IMR-90 (cell line): ENCODE data around the gene GRB10. TPM values are rescaled to one million over a fixed set of nuclear protein-coding genes. Genes with fewer than 3 reads are reported as not detected.

Experiments
- ATAC-seq: fragments of 200-7000 bp; cut with Tn5 transposase; 2 replicates; pipeline ENCODE4 v1.9.1; 2020; ENCODE audit warnings: low read depth, mild to moderate bottlenecking, moderate library complexity
- BruUV-seq: library from RNA; stranded (reverse); fragments of 400-500 nt; replicated peaks from 2 replicates; lab custom pipeline; 2021; lab: Mats Ljungman, UMichigan
- CTCF ChIA-PET: fragments of 300-600 bp; formaldehyde crosslinking; extraction: SDS; loops from one replicate; lab custom pipeline; 2021; ENCODE audit warnings: antibody characterized with exemption; lab: Yijun Ruan, JAX
- POLR2A ChIA-PET: fragments of 300-600 bp; sonication (Branson Sonifier 250); formaldehyde crosslinking; loops from one replicate; lab custom pipeline; 2022; ENCODE audit warnings: antibody characterized with exemption; ENCODE audit not compliant: unreplicated experiment; lab: Charles Lee
- DNase-seq: peaks from one replicate; pipeline ENCODE4 v3.0.0; 2013
- H2AFZ ChIP-seq: replicated peaks from 2 replicates; pipeline ENCODE3; 2013; ENCODE audit warnings: low read length, mild to moderate bottlenecking; ENCODE audit not compliant: poor library complexity
- H2AK5ac ChIP-seq: 2 replicates; pipeline ENCODE4 v1.6.1; 2013; ENCODE audit warnings: low read depth, low read length, inconsistent platforms
- H2AK9ac ChIP-seq: replicated peaks from 2 replicates; pipeline ENCODE3; 2013; ENCODE audit warnings: mild to moderate bottlenecking, low read depth, low read length, moderate library complexity; ENCODE audit not compliant: poor library complexity
- H2BK120ac ChIP-seq: 2 replicates; pipeline ENCODE4 v1.6.1; 2013; ENCODE audit warnings: low read depth, low read length, inconsistent platforms
- H2BK15ac ChIP-seq: 3 replicates; pipeline ENCODE4 v1.6.1; 2013; ENCODE audit warnings: low read depth, low read length, inconsistent platforms
- H2BK20ac ChIP-seq: 2 replicates; pipeline ENCODE4 v1.6.1; 2013; ENCODE audit warnings: low read depth, mild to moderate bottlenecking, inconsistent platforms, low read length, moderate library complexity
- H2BK5ac ChIP-seq: 2 replicates; pipeline ENCODE4 v1.6.1; 2013; ENCODE audit warnings: mild to moderate bottlenecking, low read depth, low read length, inconsistent platforms; ENCODE audit not compliant: poor library complexity, severe bottlenecking
- H3K14ac ChIP-seq: replicated peaks from 2 replicates; pipeline ENCODE4 v1.6.1; 2013; ENCODE audit warnings: low read depth, low read length, inconsistent platforms
- H3K18ac ChIP-seq: 2 replicates; pipeline ENCODE4 v1.6.1; 2013; ENCODE audit warnings: low read depth, low read length, control low read depth
- H3K23ac ChIP-seq: 2 replicates; pipeline ENCODE4 v1.6.1; 2013; ENCODE audit warnings: low read depth, low read length, inconsistent platforms
- H3K27ac ChIP-seq: 2 replicates; pipeline ENCODE4 v1.5.1; 2013; ENCODE audit warnings: mild to moderate bottlenecking, control low read depth, low read length; ENCODE audit not compliant: insufficient read depth
- H3K27me3 ChIP-seq: 2 replicates; pipeline ENCODE4 v1.6.1; 2013; ENCODE audit warnings: low read length; ENCODE audit not compliant: control insufficient read depth, insufficient read depth
- H3K36me3 ChIP-seq: 2 replicates; pipeline ENCODE4 v1.6.1; 2013; ENCODE audit warnings: low read length, mixed read lengths; ENCODE audit not compliant: control insufficient read depth, insufficient read depth
- H3K4ac ChIP-seq: 2 replicates; pipeline ENCODE4 v1.6.1; 2013; ENCODE audit warnings: low read depth, low read length, inconsistent platforms
- H3K4me1 ChIP-seq: 2 replicates; pipeline ENCODE4 v1.6.1; 2013; ENCODE audit warnings: low read length, mixed read lengths; ENCODE audit not compliant: control insufficient read depth, insufficient read depth
- H3K4me2 ChIP-seq: 2 replicates; pipeline ENCODE4 v1.6.1; 2013; ENCODE audit warnings: low read depth, mild to moderate bottlenecking, control low read depth, low read length, moderate library complexity
- H3K4me3 ChIP-seq: 2 replicates; pipeline ENCODE4 v1.5.1; 2013; ENCODE audit warnings: low read depth, mild to moderate bottlenecking, control low read depth, low read length, moderate library complexity; ENCODE audit not compliant: insufficient read depth
- H3K56ac ChIP-seq: 2 replicates; pipeline ENCODE4 v1.6.1; 2013; ENCODE audit warnings: low read length, inconsistent platforms; ENCODE audit not compliant: insufficient read depth; ENCODE audit errors: extremely low read depth
- H3K79me1 ChIP-seq, 2 experiments: 2 replicates each; pipeline ENCODE4 v1.6.1; 2013; ENCODE audit warnings: low read length in 2 of 2, inconsistent platforms in 1 of 2, low read depth in 1 of 2
- H3K9ac ChIP-seq: 2 replicates; pipeline ENCODE4 v1.6.1; 2013; ENCODE audit warnings: low read depth, low read length, control low read depth
- H3K9me1 ChIP-seq: 2 replicates; pipeline ENCODE4 v1.6.1; 2013; ENCODE audit warnings: low read length, inconsistent platforms; ENCODE audit not compliant: insufficient read depth
- H3K9me3 ChIP-seq: 2 replicates; pipeline ENCODE4 v1.6.1; 2013; ENCODE audit warnings: low read length; ENCODE audit not compliant: control insufficient read depth, insufficient read depth
- H4K20me1 ChIP-seq: 2 replicates; pipeline ENCODE4 v1.6.1; 2013; ENCODE audit warnings: low read length, inconsistent platforms; ENCODE audit not compliant: insufficient read depth
- H4K5ac ChIP-seq: 2 replicates; pipeline ENCODE4 v1.6.1; 2013; ENCODE audit warnings: mild to moderate bottlenecking, low read depth, low read length, control low read depth
- H4K8ac ChIP-seq, 2 experiments: 2 replicates each; pipeline ENCODE4 v1.6.1; 2013; ENCODE audit warnings: low read depth in 2 of 2, low read length in 2 of 2, control low read depth in 1 of 2, inconsistent platforms in 1 of 2
- H4K91ac ChIP-seq: 2 replicates; pipeline ENCODE4 v1.6.1; 2013; ENCODE audit warnings: low read depth, low read length, inconsistent platforms; ENCODE audit not compliant: insufficient read depth
- MAFK ChIP-seq: IDR thresholded peaks from 2 replicates; pipeline ENCODE4 v1.6.1; 2012; ENCODE audit warnings: low read depth, low read length, improper control_type of control experiment
- RAD21 ChIP-seq: IDR thresholded peaks from 2 replicates; pipeline ENCODE4 v1.6.1; 2012; ENCODE audit warnings: low read length, improper control_type of control experiment
- SMC3 ChIP-seq: fragments of 150-350 bp; IDR thresholded peaks from 2 replicates; pipeline ENCODE4 v1.6.1; 2016; ENCODE audit warnings: low read depth, mild to moderate bottlenecking, antibody characterized with exemption, low read length, moderate library complexity
- WGBS, 2 experiments: methylation state at CpG; one replicate each; pipeline versions ENCODE4 v1.1.5 to v1.1.7; 2013; ENCODE audit warnings: missing lambda C conversion rate in 2 of 2; ENCODE audit not compliant: insufficient read length in 1 of 2; ENCODE audit errors: extremely low coverage in 2 of 2; 5-methylcytosine and 5-hydroxymethylcytosine counted together
- dilution Hi-C: fragments of 300-500 bp; cut with HindIII; formaldehyde crosslinking; loops from one replicate; pipeline ENCODE4 v1.14.3; 2018; ENCODE audit warnings: low sequenced_read_pairs; ENCODE audit not compliant: unreplicated experiment
- in situ Hi-C: fragments of 300-500 bp; cut with MboI; formaldehyde crosslinking; loops from 3 replicates; pipeline ENCODE4 v1.14.3; 2019; ENCODE audit warnings: low sequenced_read_pairs, inconsistent platforms, mixed read lengths
- intact Hi-C: fragments of 100-400 bp; cut with micrococcal nuclease; formaldehyde crosslinking; loops from 2 replicates; pipeline ENCODE4 v1.10.0; 2022
- polyA plus RNA-seq, 3 experiments: library from polyadenylated mRNA; depleted of rRNA; stranded (reverse); fragments of >200 nt; gene quantifications; 2 replicates each; pipeline ENCODE4 v1.2.3, GENCODE V29; 2012; ENCODE audit warnings: low replicate concordance in 1 of 3
- total RNA-seq: library from RNA; depleted of rRNA; stranded (reverse); fragments of >200 nt; gene quantifications from 2 replicates; pipeline ENCODE4 v1.2.3, GENCODE V29; 2012

The GRB10 gene
- total and polyA plus RNA-seq, 2 of the 4 experiments (the other 2 are of a cell fraction): 6.3 to 15.1 TPM

- BruUV-seq: no TSS peak
Measured at GRCh38 chr7:50766849-50767207, 15.9 kb downstream of the GRB10 start.

More at GRCh38 chr7:50766849-50767207, 15.9 kb downstream of the GRB10 start:
- no peak for ATAC-seq
- no peak overlapping the region for H2BK15ac ChIP-seq
- H3K4me2 ChIP-seq: no peak overlapping the region
- H3K23ac ChIP-seq: no peak overlapping the region
- H4K8ac ChIP-seq: no peak overlapping the region
- H3K18ac ChIP-seq: no peak overlapping the region
- H3K4me1 ChIP-seq: no peaks in the 10 kb centered on the region
- no peaks in the 10 kb centered on the region for H3K9me3 ChIP-seq
- no peaks in the 10 kb centered on the region for H3K27me3 ChIP-seq
- H3K4ac ChIP-seq: no peak overlapping the region
- H4K5ac ChIP-seq: no peak overlapping the region
- H2BK120ac ChIP-seq: no peak overlapping the region
- H3K4me3 ChIP-seq: no peak overlapping the region
- no peak overlapping the region for H2AK5ac ChIP-seq
- no peaks in the 10 kb centered on the region; the same call in 1 of the 2 replicates for H3K9me1 ChIP-seq
- peaks cover 7 to 62% of the 10 kb centered on the region in 2 experiments for H3K79me1 ChIP-seq
- dilution Hi-C loops (no loop called here), in situ Hi-C loops (no loop called here), intact Hi-C loops (no loop called here)
- no peak overlapping the region for H3K9ac ChIP-seq
- H4K91ac ChIP-seq: no peak overlapping the region
- H2BK5ac ChIP-seq: no peak overlapping the region
- peaks cover 68% of the 10 kb centered on the region for H4K20me1 ChIP-seq
- WGBS, 2 experiments: no CpG with 5 or more reads among the region's 2 CpGs
- no peak overlapping the region for H3K14ac ChIP-seq
- H3K27ac ChIP-seq: no peak overlapping the region
- POLR2A ChIA-PET: no interaction called here
- CTCF ChIA-PET: no interaction called here
- DNase-seq: no peak
- no peak for TF ChIP-seq SMC3
- no peak for TF ChIP-seq MAFK
- no peak for TF ChIP-seq RAD21
- H3K56ac ChIP-seq: no peak overlapping the region
- no peaks in the 10 kb centered on the region; the same call in 1 of the 2 replicates for H3K36me3 ChIP-seq
- H2AK9ac ChIP-seq: no peak overlapping the region
- H2AFZ ChIP-seq: no peak overlapping the region
- H2BK20ac ChIP-seq: no peak overlapping the region
